ENCODE data around the gene NKTR. TPM values are rescaled to one million over a fixed set of nuclear protein-coding genes. Genes with fewer than 3 reads are reported as not detected.
A peak's percentile ranks its signal among the peaks of the same experiment; 100 is the strongest.

NKTR gene
- total RNA-seq, 4 donors from 2014 or later: 47.7 to 328 (median 66.8) TPM

- 89% methylated on average over 1 of the region's 1 CpG for WGBS
- H3K4me3 ChIP-seq: no peak overlapping the region
- peaks cover 18% of the 10 kb centered on the region for H3K4me1 ChIP-seq
- H3K27me3 ChIP-seq: no peaks in the 10 kb centered on the region
- H3K36me3 ChIP-seq: no peaks in the 10 kb centered on the region
- TF ChIP-seq POLR2A (IDR thresholded peaks at IDR 0.05): no peak
- no peak for TF ChIP-seq CTCF (IDR thresholded peaks at IDR 0.05)
- TF ChIP-seq POLR2AphosphoS5 (IDR thresholded peaks at IDR 0.05): no peak
- TF ChIP-seq EP300 (IDR thresholded peaks at IDR 0.05): no peak
- no peak overlapping the region for H3K27ac ChIP-seq
- no peak for DNase-seq (ENCODE audit: low spot score in 2 of 2)
- peaks cover 4% of the 10 kb centered on the region for H3K9me3 ChIP-seq
These were observed 79.8 kb downstream of the NKTR start for GRCh38 chr3:42680271-42680670.

- Histone ChIP-seq H3K4me3 (no peak overlapping the region), H3K27ac (no peak overlapping the region), H3K27me3 (no peaks in the 10 kb centered on the region), H3K36me3 (no peaks in the 10 kb centered on the region), H3K9me3 (peaks cover 3% of the 10 kb centered on the region), H3K4me1 (peaks cover 23% of the 10 kb centered on the region)
- 92% methylated on average over 3 of the region's 4 CpGs for WGBS
- DNase-seq (ENCODE audit: low spot score in 2 of 2): peak in 1 of 2 donors; percentile 30
- TF ChIP-seq EP300 (IDR thresholded peaks at IDR 0.05) (no peak), POLR2AphosphoS5 (IDR thresholded peaks at IDR 0.05) (no peak), POLR2A (IDR thresholded peaks at IDR 0.05) (no peak), CTCF (IDR thresholded peaks at IDR 0.05) (no peak)
These were observed 80.3 kb downstream of the NKTR start for GRCh38 chr3:42680806-42681205.

- peak in 1 of 2 donors; percentile 42 for DNase-seq (ENCODE audit: low spot score in 2 of 2)
- TF ChIP-seq CTCF (IDR thresholded peaks at IDR 0.05) (no peak), EP300 (IDR thresholded peaks at IDR 0.05) (no peak), POLR2A (IDR thresholded peaks at IDR 0.05) (no peak), POLR2AphosphoS5 (IDR thresholded peaks at IDR 0.05) (no peak)
- H3K4me3 ChIP-seq: no peak overlapping the region
- no peaks in the 10 kb centered on the region for H3K9me3 ChIP-seq
- H3K4me1 ChIP-seq: peaks cover 26% of the 10 kb centered on the region
- peaks cover 6% of the 10 kb centered on the region for H3K27me3 ChIP-seq
- no peaks in the 10 kb centered on the region for H3K36me3 ChIP-seq
- WGBS: 84% methylated on average over 10 of the region's 10 CpGs
- H3K27ac ChIP-seq: no peak overlapping the region
These were observed 81.0 kb downstream of the NKTR start for GRCh38 chr3:42681361-42682038.

- no peaks in the 10 kb centered on the region for H3K36me3 ChIP-seq
- H3K27me3 ChIP-seq: peaks cover 8% of the 10 kb centered on the region
- no peak overlapping the region for H3K4me3 ChIP-seq
- 79% methylated on average over 12 of the region's 12 CpGs for WGBS
- no peaks in the 10 kb centered on the region for H3K9me3 ChIP-seq
- TF ChIP-seq EP300 (IDR thresholded peaks at IDR 0.05) (no peak), POLR2A (IDR thresholded peaks at IDR 0.05) (no peak), CTCF (IDR thresholded peaks at IDR 0.05) (no peak), POLR2AphosphoS5 (IDR thresholded peaks at IDR 0.05) (no peak)
- H3K27ac ChIP-seq: no peak overlapping the region
- peak in 1 of 2 donors; percentile 68 for DNase-seq (ENCODE audit: low spot score in 2 of 2)
- H3K4me1 ChIP-seq: peaks cover 26% of the 10 kb centered on the region
These were observed 82.0 kb downstream of the NKTR start for GRCh38 chr3:42682301-42683070.

Measured in suprapubic skin (tissue), 4 donors.